Stimulated activated naive CD8-positive, alpha-beta T cell treated with anti-CD3 and anti-CD28 coated beads, Interleukin-15, Interleukin-2, amounts not matched to agents 100 ng/mL and 50 ng/mL, for 24 hours (primary cell): ENCODE measurements around the gene KCNJ6.

ENCODE experiments used
- H3K27ac Mint-ChIP-seq: one replicate; pipeline ENCODE4 v1.8.0; 2021; ENCODE audit warnings: mild to moderate bottlenecking, mixed read lengths
- H3K27me3 Mint-ChIP-seq: one replicate; pipeline ENCODE4 v1.8.0; 2021; ENCODE audit warnings: mixed read lengths
- H3K36me3 Mint-ChIP-seq: one replicate; pipeline ENCODE4 v1.8.0; 2021; ENCODE audit warnings: low read depth, mixed read lengths
- H3K4me1 Mint-ChIP-seq: one replicate; pipeline ENCODE4 v1.8.0; 2021; ENCODE audit warnings: low read depth, mixed read lengths
- H3K4me3 Mint-ChIP-seq: one replicate; pipeline ENCODE4 v1.8.0; 2021; ENCODE audit warnings: mild to moderate bottlenecking, mixed read lengths
- H3K9me3 Mint-ChIP-seq: one replicate; pipeline ENCODE4 v1.8.0; 2021; ENCODE audit warnings: mixed read lengths

KCNJ6 gene

GRCh38 chr21:37700641-37701202 is 215.5 kb downstream of the KCNJ6 start:
- no peaks in the 10 kb centered on the region for H3K9me3 Mint-ChIP-seq

GRCh38 chr21:37699024-37699775 is 217.1 kb downstream of the KCNJ6 start:
- no peak overlapping the region for H3K27ac Mint-ChIP-seq
- H3K36me3 Mint-ChIP-seq, result no peaks in the 10 kb centered on the region
- H3K4me3 Mint-ChIP-seq, result no peak overlapping the region
- no peaks in the 10 kb centered on the region for H3K4me1 Mint-ChIP-seq
- peaks cover 27% of the 10 kb centered on the region for H3K27me3 Mint-ChIP-seq
- H3K9me3 Mint-ChIP-seq, result no peaks in the 10 kb centered on the region

More at GRCh38 chr21:37700641-37701202, 215.5 kb downstream of the KCNJ6 start:
- H3K4me1 Mint-ChIP-seq, result no peaks in the 10 kb centered on the region
- H3K27me3 Mint-ChIP-seq, result peaks cover 22% of the 10 kb centered on the region
- no peak overlapping the region for H3K4me3 Mint-ChIP-seq
- H3K36me3 Mint-ChIP-seq, result no peaks in the 10 kb centered on the region
- no peak overlapping the region for H3K27ac Mint-ChIP-seq

- Mint-ChIP-seq H3K27ac (no peak overlapping the region), H3K4me3 (no peak overlapping the region), H3K9me3 (no peaks in the 10 kb centered on the region), H3K36me3 (no peaks in the 10 kb centered on the region), H3K4me1 (no peaks in the 10 kb centered on the region), H3K27me3 (peaks cover 27% of the 10 kb centered on the region)
These were observed 219.3 kb downstream of the KCNJ6 start for GRCh38 chr21:37696936-37697335.

- no peaks in the 10 kb centered on the region for H3K36me3 Mint-ChIP-seq
- no peaks in the 10 kb centered on the region for H3K9me3 Mint-ChIP-seq
- H3K4me1 Mint-ChIP-seq, result no peaks in the 10 kb centered on the region
- H3K27ac Mint-ChIP-seq, result no peak overlapping the region
- H3K4me3 Mint-ChIP-seq, result no peak overlapping the region
- H3K27me3 Mint-ChIP-seq, result peaks cover 27% of the 10 kb centered on the region
These were observed 221.1 kb downstream of the KCNJ6 start for GRCh38 chr21:37695111-37695510.

GRCh38 chr21:37688952-37689659 is 227.2 kb downstream of the KCNJ6 start:
- peaks cover 4% of the 10 kb centered on the region for H3K27me3 Mint-ChIP-seq

GRCh38 chr21:37686991-37687810 is 229.1 kb downstream of the KCNJ6 start:
- H3K4me1 Mint-ChIP-seq, result no peaks in the 10 kb centered on the region
- H3K4me3 Mint-ChIP-seq, result no peak overlapping the region
- no peaks in the 10 kb centered on the region for H3K9me3 Mint-ChIP-seq
- H3K36me3 Mint-ChIP-seq, result no peaks in the 10 kb centered on the region
- H3K27me3 Mint-ChIP-seq, result peaks cover 8% of the 10 kb centered on the region
- no peak overlapping the region for H3K27ac Mint-ChIP-seq

More at GRCh38 chr21:37688952-37689659, 227.2 kb downstream of the KCNJ6 start:
- no peak overlapping the region for H3K4me3 Mint-ChIP-seq
- no peak overlapping the region for H3K27ac Mint-ChIP-seq
- H3K4me1 Mint-ChIP-seq, result no peaks in the 10 kb centered on the region
- H3K36me3 Mint-ChIP-seq, result no peaks in the 10 kb centered on the region
- no peaks in the 10 kb centered on the region for H3K9me3 Mint-ChIP-seq

GRCh38 chr21:37684547-37684946 is 231.7 kb downstream of the KCNJ6 start:
- no peak overlapping the region for H3K4me3 Mint-ChIP-seq
- H3K4me1 Mint-ChIP-seq, result no peaks in the 10 kb centered on the region
- H3K9me3 Mint-ChIP-seq, result no peaks in the 10 kb centered on the region
- H3K36me3 Mint-ChIP-seq, result no peaks in the 10 kb centered on the region
- H3K27ac Mint-ChIP-seq, result no peak overlapping the region
- peaks cover 10% of the 10 kb centered on the region for H3K27me3 Mint-ChIP-seq

GRCh38 chr21:37684115-37684493 is 232.2 kb downstream of the KCNJ6 start:
- H3K4me3 Mint-ChIP-seq, result no peak overlapping the region
- H3K27ac Mint-ChIP-seq, result no peak overlapping the region
- H3K27me3 Mint-ChIP-seq, result peaks cover 11% of the 10 kb centered on the region
- no peaks in the 10 kb centered on the region for H3K36me3 Mint-ChIP-seq
- no peaks in the 10 kb centered on the region for H3K4me1 Mint-ChIP-seq
- H3K9me3 Mint-ChIP-seq, result no peaks in the 10 kb centered on the region

GRCh38 chr21:37683396-37684114 is 232.7 kb downstream of the KCNJ6 start:
- Mint-ChIP-seq H3K4me3 (no peak overlapping the region), H3K4me1 (no peaks in the 10 kb centered on the region), H3K27me3 (peaks cover 16% of the 10 kb centered on the region), H3K27ac (no peak overlapping the region), H3K36me3 (no peaks in the 10 kb centered on the region), H3K9me3 (no peaks in the 10 kb centered on the region)

GRCh38 chr21:37682966-37683365 is 233.3 kb downstream of the KCNJ6 start:
- peaks cover 22% of the 10 kb centered on the region for H3K27me3 Mint-ChIP-seq
- H3K27ac Mint-ChIP-seq, result no peak overlapping the region

GRCh38 chr21:37677006-37677405 is 239.3 kb downstream of the KCNJ6 start:
- peaks cover 47% of the 10 kb centered on the region for H3K27me3 Mint-ChIP-seq
- H3K4me3 Mint-ChIP-seq, result no peak overlapping the region
- H3K4me1 Mint-ChIP-seq, result no peaks in the 10 kb centered on the region
- no peaks in the 10 kb centered on the region for H3K36me3 Mint-ChIP-seq
- H3K9me3 Mint-ChIP-seq, result no peaks in the 10 kb centered on the region
- no peak overlapping the region for H3K27ac Mint-ChIP-seq

More at GRCh38 chr21:37682966-37683365, 233.3 kb downstream of the KCNJ6 start:
- no peak overlapping the region for H3K4me3 Mint-ChIP-seq
- no peaks in the 10 kb centered on the region for H3K4me1 Mint-ChIP-seq
- no peaks in the 10 kb centered on the region for H3K9me3 Mint-ChIP-seq
- no peaks in the 10 kb centered on the region for H3K36me3 Mint-ChIP-seq

- Mint-ChIP-seq H3K4me3 (no peak overlapping the region), H3K9me3 (no peaks in the 10 kb centered on the region), H3K27me3 (peaks cover 44% of the 10 kb centered on the region), H3K36me3 (no peaks in the 10 kb centered on the region), H3K4me1 (no peaks in the 10 kb centered on the region), H3K27ac (no peak overlapping the region)
These were observed 241.0 kb downstream of the KCNJ6 start for GRCh38 chr21:37675202-37675801.

GRCh38 chr21:37673801-37674575 is 242.3 kb downstream of the KCNJ6 start:
- Mint-ChIP-seq H3K4me3 (no peak overlapping the region), H3K36me3 (no peaks in the 10 kb centered on the region), H3K27me3 (peaks cover 39% of the 10 kb centered on the region), H3K9me3 (no peaks in the 10 kb centered on the region), H3K4me1 (no peaks in the 10 kb centered on the region), H3K27ac (no peak overlapping the region)
